Measurements from ENCODE around the gene LKAAEAR1.

The LKAAEAR1 gene

GRCh38 chr20:64038224-64038564 is 46.0 kb downstream of the LKAAEAR1 start:
- no peak for DNase-seq (ENCODE audit: low read depth in 2 of 2)

GRCh38 chr20:64037498-64038213 is 46.5 kb downstream of the LKAAEAR1 start:
- DNase-seq (ENCODE audit: low read depth in 2 of 2): no peak

DNA sequence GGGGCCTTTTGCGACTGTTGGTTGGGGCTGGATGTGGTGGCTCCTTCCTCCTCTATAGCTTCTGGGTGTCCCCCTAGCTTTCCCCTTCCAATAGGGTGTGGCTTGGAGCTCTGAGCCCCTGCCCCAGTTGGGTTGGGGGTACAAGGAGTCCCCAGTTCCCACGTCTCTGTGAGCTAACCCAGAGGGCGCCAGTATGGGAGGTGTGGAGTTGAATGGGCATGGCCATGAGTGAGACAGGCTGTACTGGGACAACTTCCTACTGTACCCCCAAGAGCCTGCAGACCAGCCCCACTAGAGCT is 47.0 kb downstream of the LKAAEAR1 start:
- no peak for DNase-seq (ENCODE audit: low read depth in 2 of 2)

- DNase-seq (ENCODE audit: low read depth in 2 of 2): no peak
Measured at GRCh38 chr20:64036346-64037198, 47.6 kb downstream of the LKAAEAR1 start.

DNA sequence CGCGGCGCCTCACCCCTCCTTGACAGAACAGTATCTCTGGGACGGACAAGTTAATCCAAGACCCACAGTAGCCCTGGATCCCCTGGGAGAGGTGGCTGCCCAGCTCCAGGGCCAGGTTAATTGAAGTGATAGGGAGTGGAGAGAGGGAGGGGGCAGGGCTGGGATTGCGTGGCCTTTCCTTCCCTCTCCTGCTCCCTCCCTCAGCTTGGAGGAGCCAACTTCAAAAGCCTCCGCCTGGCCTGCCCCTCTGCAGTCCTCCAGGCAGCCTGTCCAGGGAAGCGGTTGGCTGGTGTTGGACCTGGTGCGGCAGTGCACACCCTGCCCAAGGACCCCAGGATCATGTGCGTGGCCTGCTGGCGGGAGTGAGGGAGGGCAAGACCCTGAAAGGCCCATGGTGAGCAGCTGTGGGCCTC is 48.3 kb downstream of the LKAAEAR1 start, which contains the start of gene C20orf204:
TSS of gene C20orf204 (plus strand) at position 250 of the 413 bp plus-strand sequence. CDS start at position 392, 142 bp downstream.
- DNase-seq (ENCODE audit: low read depth in 2 of 2): no peak

GRCh38 chr20:64035066-64035932 is 48.9 kb downstream of the LKAAEAR1 start:
- no peak for DNase-seq (ENCODE audit: low read depth in 2 of 2)

GRCh38 chr20:64033981-64034493 is 50.2 kb downstream of the LKAAEAR1 start:
- no peak for DNase-seq (ENCODE audit: low read depth in 2 of 2)

Data from fibroblast of skin of left quadriceps (primary cell).